ENCODE data around the gene DNM3. TPM values are rescaled to one million over a fixed set of nuclear protein-coding genes. Genes with fewer than 3 reads are reported as not detected.

The DNM3 gene
- total and polyA plus RNA-seq, 10 of the 15 experiments (the other 5 are each of a cell fraction or from before 2014, with no cell fraction given): 0.03 to 1.5 (median 0.08) TPM; not detected in 3

- peak; percentile 85; the same call in 1 of the 2 replicates for TF ChIP-seq ZNF592 (IDR thresholded peaks at IDR 0.05)
These were observed 556.3 kb downstream of the DNM3 start (continued) for GRCh38 chr1:172397633-172398032.

- ChIA-PET POLR2A (interaction anchor here (1.0 to 8.1 kb wide), 9 partner anchors 10 to 217 kb away, joined by 3 to 73 read pairs (median 4); no protein-coding TSS in a partner anchor), SMC1A (ENCODE audit: uncharacterized antibody, unreplicated experiment) (interaction anchor here (1.2 to 16.5 kb wide), 20 partner anchors 8 to 394 kb away, joined by 3 to 458 read pairs (median 12); no protein-coding TSS in a partner anchor), CTCF (interaction anchor here (0.7 to 12.4 kb wide), 22 partner anchors 8 to 396 kb away, joined by 3 to 153 read pairs (median 6); no protein-coding TSS in a partner anchor), RAD21 (ENCODE audit: unreplicated experiment) (interaction anchor here (0.8 to 15.1 kb wide), 17 partner anchors 8 to 394 kb away, joined by 3 to 394 read pairs (median 18); no protein-coding TSS in a partner anchor)
- FAIRE-seq (no peak), ATAC-seq (peak; percentile 51), DNase-seq (ENCODE audit: low read depth, low spot score) (no peak)
- TF ChIP-seq NBN (IDR thresholded peaks at IDR 0.05) (no peak), EP300 (IDR thresholded peaks at IDR 0.05; ENCODE audit: borderline replicate concordance in 1 of 2, control insufficient read depth in 1 of 2, low read depth in 2 of 2, low read length in 2 of 2) (peak in 1 of 2 experiments; percentile 18; a peak in 1 of 4 replicates), RBBP5 (conservative IDR thresholded peaks at IDR 0.05) (no peak), IKZF1 (conservative IDR thresholded peaks at IDR 0.05) (0 out of 2 replicates have a peak, but pooled peaks have one; percentile 14), CHD2 (IDR thresholded peaks at IDR 0.05; ENCODE audit: borderline replicate concordance, low read depth, low read length) (no peak), TBL1XR1 (IDR thresholded peaks at IDR 0.05; ENCODE audit: low read depth, low read length) (no peak), RUNX3 (IDR thresholded peaks at IDR 0.05; ENCODE audit: low read length) (peak; percentile 32; the same call in 1 of the 2 replicates), STAT3 (IDR thresholded peaks at IDR 0.05; ENCODE audit: low read depth, low read length) (no peak), ATF7 (IDR thresholded peaks at IDR 0.05; ENCODE audit: low read depth) (peak; percentile 58)
- Histone ChIP-seq H3K4me2 (ENCODE audit: control insufficient read depth, insufficient read depth) (peak overlapping the region; percentile 39; the same call in 1 of the 2 replicates), H3K9ac (ENCODE audit: control insufficient read depth, insufficient read depth, low read length) (no peak overlapping the region), H3K27ac (ENCODE audit: control insufficient read depth, insufficient read depth) (peak overlapping the region; percentile 89), H3K4me1 (ENCODE audit: control insufficient read depth, insufficient read depth, low read length) (peaks cover 66% of the 10 kb centered on the region), H3K9me3 (replicated peaks; ENCODE audit: control insufficient read depth, insufficient read depth, low read length) (no peaks in the 10 kb centered on the region; the same call in 2 of the 3 replicates), H3K27me3 (replicated peaks in 1 of 2; ENCODE audit: control insufficient read depth in 2 of 2, insufficient read depth in 2 of 2, low read length in 1 of 2) (no peaks in the 10 kb centered on the region), H2AFZ (ENCODE audit: control insufficient read depth, low read depth, low read length) (no peak overlapping the region), H3K79me2 (ENCODE audit: control insufficient read depth, insufficient read depth, low read length) (no peaks in the 10 kb centered on the region), H4K20me1 (ENCODE audit: control insufficient read depth, insufficient read depth) (no peaks in the 10 kb centered on the region), H3K4me3 (no peak overlapping the region), H3K36me3 (ENCODE audit: control insufficient read depth in 2 of 2, insufficient read depth in 2 of 2, low read length in 1 of 2) (no peaks in the 10 kb centered on the region)
- intact Hi-C loops (cut with micrococcal nuclease; ENCODE audit: unreplicated experiment): loop anchor here (2.0 to 5.0 kb wide), 4 partner anchors 17 to 263 kb away; no protein-coding TSS in a partner anchor
- no TSS peak for BruUV-seq (replicated peaks)
- in situ Hi-C loops (cut with MboI): loop anchor here (5.0 kb wide), 1 partner anchor 311 kb away; no protein-coding TSS in a partner anchor
- WGBS (ENCODE audit: insufficient coverage, insufficient replicate concordance, low lambda C conversion rate, missing lambda C conversion rate): 24% methylated on average over 2 of the region's 2 CpGs
These were observed 556.9 kb downstream of the DNM3 start for GRCh38 chr1:172398193-172398592.

All from GM12878 (cell line).